Esophagus (tissue), 2 donors: ENCODE measurements around the gene TBXA2R. TPM values are rescaled to one million over a fixed set of nuclear protein-coding genes. Genes with fewer than 3 reads are reported as not detected.
"Not testable (repeated sequence)": the region's sequence is repeated elsewhere in the genome, so short reads cannot be mapped to it uniquely, and the experiment has no call there.

Experiments used
- H3K27ac ChIP-seq, 2 donors: one replicate each; pipeline ENCODE4 v1.5.1; 2013; ENCODE audit warnings: low read depth in 2 of 2, mild to moderate bottlenecking in 2 of 2, inconsistent platforms in 1 of 2, low read length in 1 of 2, moderate library complexity in 1 of 2
- H3K27me3 ChIP-seq, 2 donors: one replicate each; pipeline ENCODE4 v1.6.1; 2013; ENCODE audit warnings: low read length in 2 of 2, control low read depth in 1 of 2, mild to moderate bottlenecking in 1 of 2; ENCODE audit not compliant: insufficient read depth in 2 of 2, control insufficient read depth in 1 of 2
- H3K36me3 ChIP-seq, 2 donors: one replicate each; pipeline ENCODE4 v1.6.1; 2013; ENCODE audit warnings: low read length in 1 of 2; ENCODE audit not compliant: control insufficient read depth in 2 of 2, insufficient read depth in 2 of 2
- H3K4me1 ChIP-seq, 2 donors: one replicate each; pipeline ENCODE4 v1.6.1; 2013; ENCODE audit warnings: low read length in 1 of 2; ENCODE audit not compliant: control insufficient read depth in 2 of 2, insufficient read depth in 2 of 2
- H3K4me3 ChIP-seq, 2 donors: one replicate each; pipeline ENCODE4 v1.5.1; 2013; ENCODE audit warnings: low read length in 2 of 2, mild to moderate bottlenecking in 2 of 2, low read depth in 1 of 2, moderate library complexity in 1 of 2
- H3K9me3 ChIP-seq, 2 donors: one replicate each; pipeline ENCODE4 v1.6.1; 2013; ENCODE audit warnings: mild to moderate bottlenecking in 2 of 2, low read depth in 1 of 2, low read length in 1 of 2, moderate library complexity in 1 of 2; ENCODE audit not compliant: control insufficient read depth in 2 of 2, insufficient read depth in 1 of 2
- WGBS, 2 donors: extraction: QIAGEN DNeasy Blood & Tissue Kit; methylation state at CpG; one replicate each; pipeline ENCODE4 v1.1.7; 2013; 5-methylcytosine and 5-hydroxymethylcytosine counted together
- polyA plus RNA-seq, 2 donors: library from polyadenylated mRNA; stranded (reverse); fragments of 200-250 nt; gene quantifications; one replicate each; pipeline ENCODE4 v1.2.3, GENCODE V29; 2013
- donor health status: healthy with polysubstance abuse.
- donor health status: Bipolar disorder and iron deficiency.

TBXA2R gene
- polyA plus RNA-seq, 2 donors = 0.59 to 0.64 TPM

DNA sequence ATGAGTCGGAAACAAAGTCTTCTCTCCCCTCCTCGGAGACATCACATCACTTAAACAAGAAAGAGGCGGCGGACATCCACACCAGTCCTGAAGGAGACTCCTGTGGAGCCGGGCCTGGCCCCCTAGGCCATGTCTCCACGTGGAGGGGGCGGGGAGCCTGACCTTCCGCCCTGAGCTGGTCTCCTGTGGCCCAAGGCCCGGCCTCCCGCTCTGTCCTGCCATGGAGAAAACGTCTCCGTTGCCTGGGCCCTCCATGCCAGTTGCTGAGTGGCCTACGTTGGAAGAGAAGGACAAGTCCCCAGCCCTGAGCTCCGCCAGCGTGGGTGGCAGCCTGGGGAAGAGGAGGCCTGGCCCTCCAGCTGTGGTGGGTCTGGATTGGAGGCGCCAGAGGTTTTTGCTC, 25.4 kb upstream of the TBXA2R start:
- H3K27me3 ChIP-seq = no peaks in the 10 kb centered on the region
- 83 to 87% methylated on average over 16 of the region's 16 CpGs for WGBS, 2 donors
- peaks cover 0 to 42% of the 10 kb centered on the region in 2 donors for H3K36me3 ChIP-seq
- H3K9me3 ChIP-seq = no peaks in the 10 kb centered on the region
- H3K27ac ChIP-seq = peak overlapping the region; percentile 37 to 54
- no peaks in the 10 kb centered on the region for H3K4me1 ChIP-seq
- no peak overlapping the region for H3K4me3 ChIP-seq

DNA sequence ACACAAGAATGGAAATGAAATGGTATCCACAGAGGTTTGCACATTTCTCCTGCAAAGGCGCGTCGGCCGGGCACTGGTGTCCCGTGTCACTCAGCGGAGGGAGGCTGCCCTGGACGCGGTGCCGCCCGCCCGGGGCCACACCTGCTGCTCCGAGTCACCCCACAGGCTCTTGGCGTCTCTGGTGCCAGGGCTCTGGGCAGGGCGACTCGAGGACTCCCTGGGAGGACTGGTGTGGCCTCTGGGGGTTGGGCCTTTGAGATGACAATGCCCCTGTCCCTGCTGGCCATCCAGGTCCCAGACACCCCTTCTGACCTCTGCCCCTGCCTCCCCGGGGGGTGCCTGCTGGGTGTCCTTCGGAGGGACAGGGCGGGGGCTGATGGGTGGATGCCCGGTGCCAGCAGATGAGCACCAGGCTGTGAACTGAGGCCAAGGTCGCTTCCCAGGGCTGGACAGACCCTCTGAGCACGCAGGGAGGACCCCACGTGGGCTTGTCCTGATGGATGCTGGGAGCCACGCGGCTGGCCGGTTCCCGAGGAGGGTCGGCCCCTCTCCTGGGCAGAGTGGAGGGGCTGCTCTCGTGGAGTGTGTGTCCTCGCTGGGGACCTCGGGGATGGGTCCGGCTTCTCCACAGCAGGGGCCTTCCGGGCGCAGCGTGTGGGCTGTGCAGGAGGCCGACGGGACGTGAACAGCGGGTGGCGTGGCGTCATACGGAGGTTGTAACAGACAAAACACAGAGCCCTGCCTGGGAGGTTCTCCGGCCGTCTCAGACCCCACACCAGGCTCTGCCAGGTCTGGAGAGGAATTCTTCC, 24.6 kb upstream of the TBXA2R start:
- peaks cover 0 to 35% of the 10 kb centered on the region in 2 donors for H3K36me3 ChIP-seq
- H3K4me1 ChIP-seq = no peaks in the 10 kb centered on the region
- no peak overlapping the region for H3K4me3 ChIP-seq
- no peaks in the 10 kb centered on the region for H3K27me3 ChIP-seq
- H3K9me3 ChIP-seq = no peaks in the 10 kb centered on the region
- 89 to 91% methylated on average over 38 to 43 of the region's 43 CpGs for WGBS, 2 donors
- no peak overlapping the region for H3K27ac ChIP-seq

DNA sequence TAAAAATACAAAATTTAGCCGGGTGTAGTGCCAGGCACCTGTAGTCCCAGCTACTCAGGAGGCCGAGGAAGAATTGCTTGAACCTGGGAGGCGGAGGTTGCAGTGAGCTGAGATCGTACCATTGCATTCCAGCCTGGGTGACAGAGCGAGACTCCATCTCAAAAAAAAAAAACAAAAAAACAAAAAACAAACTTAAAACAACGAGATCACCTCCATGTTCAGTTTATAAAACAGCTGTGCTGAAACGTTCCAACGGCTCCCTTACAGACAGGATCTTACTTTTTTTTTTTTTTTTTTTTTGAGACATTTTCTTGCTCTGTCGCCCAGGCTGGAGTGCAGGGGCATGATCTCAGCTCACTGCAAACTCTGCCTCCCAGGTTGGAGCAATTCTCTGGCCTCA, 22.1 kb upstream of the TBXA2R start:
- not testable (repeated sequence) for H3K4me3 ChIP-seq, H3K27me3 ChIP-seq, H3K9me3 ChIP-seq, H3K27ac ChIP-seq, H3K4me1 ChIP-seq
- 61 to 64% methylated on average over 9 of the region's 9 CpGs for WGBS, 2 donors
- H3K36me3 ChIP-seq = peaks cover 0 to 27% of the 10 kb centered on the region in 2 donors

DNA sequence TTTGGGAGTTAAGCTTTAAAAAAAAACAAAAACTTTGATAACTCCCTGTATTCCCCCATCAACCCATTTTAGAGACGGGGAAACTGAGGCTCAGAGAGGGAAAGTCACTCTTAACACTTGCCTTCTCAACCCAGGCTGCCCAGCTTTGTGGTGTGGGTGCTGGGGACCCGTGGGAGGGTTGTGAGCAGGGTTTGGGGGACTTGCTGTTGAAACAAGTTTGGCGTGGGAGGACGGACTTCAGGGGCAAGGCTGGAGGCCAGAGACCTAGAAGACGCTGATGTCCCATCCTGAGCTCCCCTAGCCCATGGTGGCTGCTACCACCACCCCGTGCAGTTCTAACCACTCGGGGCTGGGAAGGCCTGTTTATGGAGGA, 20.7 kb upstream of the TBXA2R start:
- 58 to 65% methylated on average over 7 of the region's 7 CpGs for WGBS, 2 donors
- Histone ChIP-seq H3K27ac (peak overlapping the region; percentile 62 to 96), H3K27me3 (no peaks in the 10 kb centered on the region), H3K36me3 (peaks cover 0 to 25% of the 10 kb centered on the region in 2 donors), H3K9me3 (no peaks in the 10 kb centered on the region), H3K4me3 (no peak overlapping the region), H3K4me1 (peaks cover 3 to 7% of the 10 kb centered on the region in 2 donors)

DNA sequence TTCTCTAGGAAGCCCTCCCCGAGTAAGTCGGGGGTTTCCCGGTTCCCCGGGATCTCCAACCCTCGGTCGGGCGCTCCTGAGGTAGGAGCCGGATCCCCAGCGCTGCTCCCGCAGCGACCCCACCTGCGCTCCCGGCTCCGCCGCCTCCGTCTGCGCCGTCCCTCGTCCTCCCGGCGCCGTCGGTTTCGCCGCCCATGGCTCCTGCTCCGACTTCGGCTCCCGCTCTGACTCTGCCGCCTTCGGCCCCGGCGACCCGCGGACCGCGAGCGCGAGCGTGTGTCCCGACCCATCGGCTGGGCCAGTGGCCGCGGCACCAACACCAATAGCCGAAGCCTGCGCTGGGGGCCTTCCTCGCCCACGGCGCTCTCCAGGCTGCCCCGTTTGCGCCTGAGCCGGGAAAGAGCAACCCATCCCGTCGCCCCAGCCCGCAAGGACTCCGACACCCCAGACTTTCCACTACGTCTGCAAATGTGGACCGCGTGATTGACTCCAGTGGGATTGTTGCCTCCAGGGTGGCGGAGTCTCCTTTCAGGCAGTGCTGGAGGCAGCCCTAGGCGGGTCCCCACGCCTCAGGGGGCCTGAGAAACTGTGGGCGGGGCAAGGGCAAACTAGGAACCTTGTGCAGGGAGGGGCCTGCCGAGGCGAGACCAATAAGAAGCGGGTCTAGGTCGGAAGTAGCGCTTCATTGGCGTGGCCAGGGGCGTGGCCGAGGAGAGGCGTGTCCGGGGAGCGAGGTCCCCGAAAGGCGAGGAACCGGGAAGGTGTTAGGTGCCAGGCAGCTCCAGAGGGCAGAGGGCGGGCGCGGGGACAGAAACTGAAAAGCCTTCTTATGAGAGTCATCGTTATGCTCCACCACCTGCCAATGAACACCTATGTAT, 20.0 kb upstream of the TBXA2R start, which contains the start of gene CACTIN:
TSS of gene CACTIN (minus strand) at position 318 of the 878 bp plus-strand sequence. CDS start at position 290, 28 bp downstream.
- H3K9me3 ChIP-seq = no peaks in the 10 kb centered on the region
- WGBS, 2 donors = 0 to 1% methylated on average over 75 to 80 of the region's 80 CpGs
- peaks cover 0 to 25% of the 10 kb centered on the region in 2 donors for H3K36me3 ChIP-seq
- no peaks in the 10 kb centered on the region for H3K27me3 ChIP-seq
- H3K27ac ChIP-seq = peak within 1 kb of the TSS; percentile 96
- H3K4me3 ChIP-seq = peak within 1 kb of the TSS; percentile 72 to 97
- H3K4me1 ChIP-seq = peaks cover 3 to 7% of the 10 kb centered on the region in 2 donors

DNA sequence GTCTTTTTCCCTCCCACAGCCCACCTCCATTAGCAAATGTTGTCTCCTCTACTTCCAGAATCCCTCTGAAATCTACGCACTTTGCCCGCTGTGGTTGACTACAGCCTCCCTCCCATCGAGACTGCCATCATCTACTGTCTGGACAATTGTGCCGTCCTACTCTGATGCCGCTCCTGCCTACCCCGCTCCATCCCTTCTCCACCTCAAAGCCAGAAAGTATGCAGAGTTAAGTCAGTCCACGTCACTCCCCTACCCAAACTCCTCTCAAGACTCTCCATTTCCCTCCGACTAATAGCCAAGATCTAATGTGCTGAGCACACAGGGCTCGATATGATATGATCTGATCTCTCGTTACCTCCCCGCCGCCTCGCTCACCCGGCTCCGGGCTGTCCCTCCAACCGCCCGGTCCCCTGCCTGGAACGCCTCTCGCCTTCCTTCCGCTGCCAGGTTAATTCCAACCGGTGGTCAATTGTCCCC, 19.4 kb upstream of the TBXA2R start:
- H3K4me1 ChIP-seq = peaks cover 3 to 7% of the 10 kb centered on the region in 2 donors
- H3K27ac ChIP-seq = peak overlapping the region; percentile 96
- WGBS, 2 donors = 1% methylated on average over 21 of the region's 21 CpGs

DNA sequence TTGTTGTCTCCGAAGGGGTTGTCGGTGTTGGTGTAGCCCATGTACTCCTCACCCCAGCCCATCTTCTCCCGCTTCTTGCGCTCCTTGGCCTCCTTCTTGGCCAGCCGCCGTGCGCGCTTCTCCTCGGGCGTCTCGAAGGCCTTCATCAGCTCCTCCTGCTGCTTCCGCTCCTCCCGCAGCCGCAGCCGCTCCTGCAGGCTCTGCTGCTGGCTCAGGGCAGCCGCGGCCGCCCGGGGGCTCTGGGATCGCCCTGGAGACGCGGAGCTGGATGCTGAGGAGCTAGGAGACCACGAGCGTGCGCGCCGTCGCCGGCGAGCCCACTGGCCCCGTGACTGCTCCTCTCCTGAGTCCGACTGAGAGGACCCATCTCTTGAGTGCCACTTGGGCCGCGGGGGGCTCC, 17.0 kb upstream of the TBXA2R start:
- H3K27ac ChIP-seq = no peak overlapping the region

More for the DNA sequence above, 19.4 kb upstream of the TBXA2R start:
- Histone ChIP-seq H3K27me3 (no peaks in the 10 kb centered on the region), H3K9me3 (no peaks in the 10 kb centered on the region), H3K36me3 (peaks cover 0 to 24% of the 10 kb centered on the region in 2 donors), H3K4me3 (peak overlapping the region; percentile 72 to 97)

GRCh38 chr19:3622224-3622623, 15.5 kb upstream of the TBXA2R start:
- WGBS, 2 donors = 82 to 90% methylated on average over 12 of the region's 12 CpGs

More for the DNA sequence above, 17.0 kb upstream of the TBXA2R start:
- Histone ChIP-seq H3K36me3 (peaks cover 0 to 31% of the 10 kb centered on the region in 2 donors), H3K27me3 (no peaks in the 10 kb centered on the region), H3K4me3 (no peak overlapping the region), H3K4me1 (peaks cover 3 to 7% of the 10 kb centered on the region in 2 donors), H3K9me3 (no peaks in the 10 kb centered on the region)
- 92% methylated on average over 34 of the region's 34 CpGs for WGBS, 2 donors

GRCh38 chr19:3621689-3622088, 15.0 kb upstream of the TBXA2R start:
- Histone ChIP-seq H3K27me3 (no peaks in the 10 kb centered on the region), H3K36me3 (peaks cover 0 to 34% of the 10 kb centered on the region in 2 donors), H3K4me1 (peaks cover 3 to 12% of the 10 kb centered on the region in 2 donors), H3K9me3 (no peaks in the 10 kb centered on the region), H3K4me3 (no peak overlapping the region), H3K27ac (no peak overlapping the region)
- WGBS, 2 donors = 91% methylated on average over 15 of the region's 15 CpGs

More at GRCh38 chr19:3622224-3622623, 15.5 kb upstream of the TBXA2R start:
- H3K9me3 ChIP-seq = no peaks in the 10 kb centered on the region
- no peak overlapping the region for H3K4me3 ChIP-seq
- no peaks in the 10 kb centered on the region for H3K27me3 ChIP-seq
- H3K4me1 ChIP-seq = peaks cover 3 to 12% of the 10 kb centered on the region in 2 donors
- H3K27ac ChIP-seq = no peak overlapping the region
- peaks cover 0 to 34% of the 10 kb centered on the region in 2 donors for H3K36me3 ChIP-seq
